ENCODE data around the gene MICAL3. TPM values are rescaled to one million over a fixed set of nuclear protein-coding genes. Genes with fewer than 3 reads are reported as not detected.

The MICAL3 gene
- total and polyA plus RNA-seq, 7 donors = 9.6 to 94.2 (median 35.0) TPM

DNA sequence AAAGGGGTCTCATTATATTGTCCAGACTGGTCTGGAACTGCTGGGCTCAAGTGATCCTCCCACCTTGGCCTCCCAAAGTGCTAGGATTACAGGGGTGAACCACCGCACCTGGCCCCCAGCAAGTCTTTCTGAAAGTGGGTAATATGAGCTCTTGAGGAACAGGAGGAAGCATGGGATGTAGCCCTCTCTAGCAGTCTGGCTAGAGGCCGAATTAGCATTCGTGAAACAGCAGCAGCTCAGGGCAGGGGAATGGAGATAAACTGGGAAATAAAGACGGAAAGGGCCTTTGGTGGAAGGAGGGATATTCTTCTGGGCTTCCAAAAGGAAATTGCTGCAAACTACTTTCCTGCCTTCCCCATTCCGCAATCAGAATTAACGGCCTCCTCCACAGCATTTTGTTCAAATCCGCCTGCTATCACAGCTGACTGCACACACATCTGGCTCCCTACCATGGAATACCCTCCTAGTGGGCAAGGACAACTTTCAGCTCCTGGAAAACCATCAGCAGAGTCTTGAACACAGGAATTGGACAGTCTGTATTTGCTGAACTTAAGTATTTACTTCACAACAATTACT, 44.3 kb downstream of the MICAL3 start:
- no peak for DNase-seq
- WGBS, 2 donors = 56 to 74% methylated on average over 7 of the region's 7 CpGs
- H3K27ac ChIP-seq = peak overlapping the region; percentile 21 to 60 (median 38)
- intact Hi-C loops (cut with DNase I) = no loop called here
- H3K36me3 ChIP-seq = no peaks in the 10 kb centered on the region
- H3K4me1 ChIP-seq = peaks cover 0 to 39% (median 28%) of the 10 kb centered on the region in 4 donors
- TF ChIP-seq POLR2AphosphoS5 (IDR thresholded peaks at IDR 0.05) (no peak), EP300 (IDR thresholded peaks at IDR 0.05) (no peak)
- no peaks in the 10 kb centered on the region for H3K9me3 ChIP-seq
- peak overlapping the region in 1 of 4 donors; percentile 19 for H3K4me3 ChIP-seq
- H3K27me3 ChIP-seq = no peaks in the 10 kb centered on the region

DNA sequence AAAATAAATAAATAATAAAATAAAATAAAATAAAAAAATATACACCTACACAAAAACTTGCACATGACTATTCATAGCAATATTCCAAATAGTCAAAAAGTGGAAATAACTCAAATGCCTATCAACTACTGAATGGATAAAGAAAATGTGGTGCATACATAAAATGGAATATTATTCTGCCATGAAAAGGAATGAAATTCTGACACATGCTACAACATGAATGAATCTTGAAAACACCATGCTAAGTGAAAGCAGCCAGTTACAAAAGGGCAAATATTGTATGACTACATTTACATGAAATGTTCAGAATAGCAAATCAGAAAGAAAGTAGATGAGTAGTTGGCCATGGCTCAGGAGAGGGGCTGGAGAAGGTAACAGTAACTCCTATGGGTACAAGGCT, 46.3 kb downstream of the MICAL3 start:
- Histone ChIP-seq H3K27me3 (no peaks in the 10 kb centered on the region), H3K36me3 (no peaks in the 10 kb centered on the region), H3K27ac (no peak overlapping the region), H3K9me3 (no peaks in the 10 kb centered on the region), H3K4me3 (no peak overlapping the region), H3K4me1 (peaks cover 0 to 46% (median 35%) of the 10 kb centered on the region in 4 donors)
- TF ChIP-seq POLR2A (IDR thresholded peaks at IDR 0.05) = no peak
- TF ChIP-seq, protein P1, sequence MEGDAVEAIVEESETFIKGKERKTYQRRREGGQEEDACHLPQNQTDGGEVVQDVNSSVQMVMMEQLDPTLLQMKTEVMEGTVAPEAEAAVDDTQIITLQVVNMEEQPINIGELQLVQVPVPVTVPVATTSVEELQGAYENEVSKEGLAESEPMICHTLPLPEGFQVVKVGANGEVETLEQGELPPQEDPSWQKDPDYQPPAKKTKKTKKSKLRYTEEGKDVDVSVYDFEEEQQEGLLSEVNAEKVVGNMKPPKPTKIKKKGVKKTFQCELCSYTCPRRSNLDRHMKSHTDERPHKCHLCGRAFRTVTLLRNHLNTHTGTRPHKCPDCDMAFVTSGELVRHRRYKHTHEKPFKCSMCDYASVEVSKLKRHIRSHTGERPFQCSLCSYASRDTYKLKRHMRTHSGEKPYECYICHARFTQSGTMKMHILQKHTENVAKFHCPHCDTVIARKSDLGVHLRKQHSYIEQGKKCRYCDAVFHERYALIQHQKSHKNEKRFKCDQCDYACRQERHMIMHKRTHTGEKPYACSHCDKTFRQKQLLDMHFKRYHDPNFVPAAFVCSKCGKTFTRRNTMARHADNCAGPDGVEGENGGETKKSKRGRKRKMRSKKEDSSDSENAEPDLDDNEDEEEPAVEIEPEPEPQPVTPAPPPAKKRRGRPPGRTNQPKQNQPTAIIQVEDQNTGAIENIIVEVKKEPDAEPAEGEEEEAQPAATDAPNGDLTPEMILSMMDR (IDR thresholded peaks at IDR 0.05) = no peak
- no peak for TF ChIP-seq POLR2AphosphoS5 (IDR thresholded peaks at IDR 0.05)
- TF ChIP-seq EP300 (IDR thresholded peaks at IDR 0.05) = no peak
- intact Hi-C loops (cut with DNase I) = no loop called here
- no peak for DNase-seq

- Histone ChIP-seq H3K36me3 (no peaks in the 10 kb centered on the region), H3K27ac (no peak overlapping the region), H3K9me3 (no peaks in the 10 kb centered on the region), H3K4me1 (peaks cover 0 to 52% (median 41%) of the 10 kb centered on the region in 4 donors), H3K27me3 (no peaks in the 10 kb centered on the region), H3K4me3 (no peak overlapping the region)
- intact Hi-C loops (cut with DNase I) = no loop called here
- DNase-seq = no peak
- 94 to 97% methylated on average over 2 of the region's 2 CpGs for WGBS, 2 donors
- TF ChIP-seq POLR2A (IDR thresholded peaks at IDR 0.05) (no peak), POLR2AphosphoS5 (IDR thresholded peaks at IDR 0.05) (no peak), EP300 (IDR thresholded peaks at IDR 0.05) (no peak)
- TF ChIP-seq, protein P1 (IDR thresholded peaks at IDR 0.05) = no peak
Measured at GRCh38 chr22:17977371-17977770, 47.0 kb downstream of the MICAL3 start.

GRCh38 chr22:17976121-17976520, 48.2 kb downstream of the MICAL3 start:
- Histone ChIP-seq H3K36me3 (no peaks in the 10 kb centered on the region), H3K9me3 (no peaks in the 10 kb centered on the region), H3K4me1 (peaks cover 0 to 57% (median 40%) of the 10 kb centered on the region in 4 donors), H3K4me3 (no peak overlapping the region), H3K27me3 (no peaks in the 10 kb centered on the region), H3K27ac (peak overlapping the region in 3 of 4 donors; percentile 28 to 59 (median 49))
- no peak for DNase-seq
- WGBS, 2 donors = 30 to 44% methylated on average over 3 of the region's 3 CpGs
- intact Hi-C loops (cut with DNase I) = no loop called here
- TF ChIP-seq POLR2AphosphoS5 (IDR thresholded peaks at IDR 0.05) (no peak), EP300 (IDR thresholded peaks at IDR 0.05) (no peak), POLR2A (IDR thresholded peaks at IDR 0.05) (no peak)
- TF ChIP-seq, protein P1 (IDR thresholded peaks at IDR 0.05) = no peak

- intact Hi-C loops (cut with DNase I) = no loop called here
- TF ChIP-seq POLR2AphosphoS5 (IDR thresholded peaks at IDR 0.05) (no peak), POLR2A (IDR thresholded peaks at IDR 0.05) (no peak), EP300 (IDR thresholded peaks at IDR 0.05) (no peak)
- TF ChIP-seq, protein P1 (IDR thresholded peaks at IDR 0.05) = no peak
- peak overlapping the region in 2 of 4 donors; percentile 49 to 59 for H3K27ac ChIP-seq
- no peak overlapping the region for H3K4me3 ChIP-seq
- no peaks in the 10 kb centered on the region for H3K36me3 ChIP-seq
- 79 to 91% methylated on average over 8 of the region's 8 CpGs for WGBS, 2 donors
- H3K4me1 ChIP-seq = peaks cover 0 to 52% (median 36%) of the 10 kb centered on the region in 4 donors
- DNase-seq = no peak
- H3K27me3 ChIP-seq = no peaks in the 10 kb centered on the region
- no peaks in the 10 kb centered on the region for H3K9me3 ChIP-seq
Measured at GRCh38 chr22:17974703-17975372, 49.5 kb downstream of the MICAL3 start.
